T47D (cell line): ENCODE results near the gene ZNF346.

Experiments
- DNase-seq, 2 experiments: peaks; one replicate each; pipeline versions ENCODE4 v3.0.0 to v3.0.0-alpha.2; 2011 to 2012; ENCODE audit warnings: low read depth in 1 of 2, low spot score in 1 of 2
- JUND ChIP-seq: IDR thresholded peaks from 2 replicates; pipeline ENCODE4 v1.6.1; 2012; ENCODE audit warnings: low read depth
- in situ Hi-C: cut with HindIII; loops from 2 replicates; pipeline ENCODE4 v1.10.0; 2016; ENCODE audit warnings: low sequenced_read_pairs, low pct_unique_long_range_greater_than_20kb

Gene ZNF346

DNA sequence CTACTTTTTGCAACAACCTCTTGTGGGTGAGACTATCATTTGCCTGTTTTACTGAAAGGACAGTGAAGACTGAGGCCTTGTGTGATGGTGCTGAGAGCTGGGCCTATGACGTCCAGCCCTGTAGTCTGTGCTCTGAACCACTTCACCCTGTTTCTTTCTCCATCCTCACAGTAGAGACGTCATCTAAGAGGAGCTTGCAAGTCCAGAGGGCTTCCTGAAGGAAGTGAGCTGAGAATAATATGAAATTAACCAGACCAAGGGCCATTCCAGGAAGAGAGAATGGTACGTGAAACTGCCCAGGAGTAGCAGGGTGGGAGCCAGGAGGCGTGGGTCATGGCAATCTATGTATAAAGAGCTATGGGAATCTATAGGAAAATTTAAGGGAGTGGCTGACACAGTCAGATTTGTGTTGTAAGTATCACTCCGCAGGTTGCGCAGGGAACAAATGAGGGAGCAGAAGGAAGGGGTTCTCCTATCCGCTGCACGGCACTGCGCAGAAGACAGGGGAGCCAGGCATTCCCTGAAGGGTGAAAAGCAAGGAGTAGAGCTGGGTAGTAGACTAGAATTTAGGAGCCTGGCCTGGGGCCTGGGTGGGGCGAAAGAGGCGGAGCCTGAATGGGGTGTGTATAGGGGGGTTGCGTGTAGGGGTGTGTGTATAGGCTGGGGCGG lies 63.6 kb downstream of the ZNF346 start:
- no peak for TF ChIP-seq JUND
- no peak for DNase-seq
- in situ Hi-C loops, result no loop called here

DNA sequence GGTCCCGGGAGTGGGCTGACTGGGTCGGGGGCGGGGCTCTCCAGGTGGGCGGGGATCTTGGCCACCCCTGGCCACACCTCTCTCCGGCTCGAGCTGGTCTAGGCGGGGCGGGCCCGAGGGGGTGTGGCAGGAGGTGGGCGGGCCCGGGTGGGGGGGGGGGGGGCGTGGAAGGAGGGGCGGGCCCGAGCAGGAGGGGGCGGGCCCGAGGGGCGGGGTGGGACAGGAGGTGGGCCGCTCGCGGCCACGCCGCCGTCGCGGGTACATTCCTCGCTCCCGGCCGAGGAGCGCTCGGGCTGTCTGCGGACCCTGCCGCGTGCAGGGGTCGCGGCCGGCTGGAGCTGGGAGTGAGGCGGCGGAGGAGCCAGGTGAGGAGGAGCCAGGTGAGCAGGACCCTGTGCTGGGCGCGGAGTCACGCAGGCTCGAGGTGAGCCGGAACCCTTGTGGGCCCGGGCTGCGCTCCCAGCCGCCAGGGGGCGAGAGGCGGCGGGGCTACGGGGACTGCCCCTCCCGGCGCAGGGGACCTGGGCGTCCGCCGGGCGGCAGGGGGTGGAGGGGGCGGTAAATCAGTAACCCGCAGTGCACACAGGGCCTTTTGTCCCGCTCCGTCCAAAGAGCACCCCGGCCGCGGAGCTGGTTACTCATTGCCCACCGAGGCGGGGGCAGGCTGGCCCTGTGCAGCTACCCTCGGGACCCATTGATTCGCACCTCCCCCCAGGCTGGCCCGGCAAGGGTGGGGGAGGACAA lies 64.3 kb downstream of the ZNF346 start, which contains the start of gene FGFR4:
Gene FGFR4, plus strand, starts transcription at position 262 of the 744 bp plus-strand sequence. CDS start 2,688 bp downstream, outside the sequence.
- TF ChIP-seq JUND, result no peak
- in situ Hi-C loops, result no loop called here
- DNase-seq, result peak; percentile 84 to 89

DNA sequence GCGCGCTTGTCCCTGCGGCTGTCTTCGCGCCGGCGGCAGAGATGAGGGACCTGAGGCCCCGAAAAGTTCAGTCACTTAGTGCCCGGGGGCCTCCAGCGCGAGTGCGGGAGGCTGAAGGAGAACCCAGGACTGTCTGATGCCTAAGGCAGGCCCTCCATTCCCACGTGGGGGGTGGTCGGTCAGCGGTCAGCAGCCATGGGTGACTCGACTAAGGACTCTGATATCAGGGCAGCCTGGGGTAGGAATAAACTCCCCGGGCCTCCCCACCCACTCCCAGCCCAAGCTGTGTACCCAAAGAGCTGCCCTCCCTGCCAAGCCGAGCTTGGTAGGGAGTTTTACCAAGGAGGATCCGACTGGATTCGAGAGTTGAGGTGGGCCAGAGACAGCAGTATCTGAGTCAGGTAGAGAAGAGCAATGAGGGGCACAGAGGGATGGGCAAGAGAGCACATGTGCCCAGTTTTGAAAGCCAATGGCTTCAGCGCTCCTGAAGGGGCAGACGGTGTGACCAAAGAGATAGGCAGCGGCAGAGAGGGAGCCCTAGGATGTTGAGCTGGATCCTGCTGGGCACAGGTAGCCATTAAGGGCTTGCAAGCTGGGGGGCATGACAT lies 65.0 kb downstream of the ZNF346 start:
- no peak for TF ChIP-seq JUND
- in situ Hi-C loops, result no loop called here
- no peak for DNase-seq

DNA sequence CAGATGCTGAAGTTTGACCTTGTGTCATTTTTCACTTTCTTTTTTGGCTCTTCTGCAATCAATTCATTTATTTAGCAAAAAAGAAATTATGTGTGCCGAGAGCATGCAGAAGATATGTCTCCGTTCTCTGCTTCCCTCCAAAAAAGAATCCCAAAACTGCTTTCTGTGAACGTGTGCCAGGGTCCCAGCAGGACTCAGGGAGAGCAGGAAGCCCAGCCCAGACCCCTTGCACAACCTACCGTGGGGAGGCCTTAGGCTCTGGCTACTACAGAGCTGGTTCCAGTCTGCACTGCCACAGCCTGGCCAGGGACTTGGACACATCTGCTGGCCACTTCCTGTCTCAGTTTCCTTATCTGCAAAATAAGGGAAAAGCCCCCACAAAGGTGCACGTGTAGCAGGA lies 66.6 kb downstream of the ZNF346 start:
- in situ Hi-C loops, result no loop called here
- no peak for TF ChIP-seq JUND
- no peak for DNase-seq

DNA sequence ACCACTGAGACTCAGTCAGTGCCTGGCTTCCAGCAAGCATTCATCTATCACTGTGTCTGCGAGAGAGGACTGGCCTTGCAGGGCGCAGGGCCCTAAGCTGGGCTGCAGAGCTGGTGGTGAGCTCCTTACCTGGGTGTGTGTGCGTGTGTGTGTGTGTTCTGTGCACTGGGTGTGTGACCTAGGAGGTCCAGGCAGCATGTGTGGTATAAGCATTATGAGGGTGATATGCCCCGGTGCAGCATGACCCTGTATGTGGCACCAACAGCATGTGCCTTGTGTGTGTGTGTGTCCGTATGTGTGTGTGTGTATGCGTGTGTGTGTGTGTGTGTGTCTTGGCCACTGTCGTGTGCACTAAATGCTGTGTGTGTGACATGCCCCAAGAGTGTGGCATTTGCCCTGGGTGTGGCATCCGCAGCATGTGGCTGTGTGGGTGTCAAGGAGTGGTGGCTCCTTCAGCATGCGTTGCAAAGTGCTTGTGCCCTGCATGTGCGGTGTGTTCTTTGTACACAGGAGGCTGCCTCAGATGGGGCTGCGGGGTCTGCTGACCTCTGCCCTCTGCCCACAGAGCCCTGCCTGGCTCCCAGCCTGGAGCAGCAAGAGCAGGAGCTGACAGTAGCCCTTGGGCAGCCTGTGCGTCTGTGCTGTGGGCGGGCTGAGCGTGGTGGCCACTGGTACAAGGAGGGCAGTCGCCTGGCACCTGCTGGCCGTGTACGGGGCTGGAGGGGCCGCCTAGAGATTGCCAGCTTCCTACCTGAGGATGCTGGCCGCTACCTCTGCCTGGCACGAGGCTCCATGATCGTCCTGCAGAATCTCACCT lies 67.5 kb downstream of the ZNF346 start:
- in situ Hi-C loops, result no loop called here
- TF ChIP-seq JUND, result no peak
- DNase-seq, result no peak

DNA sequence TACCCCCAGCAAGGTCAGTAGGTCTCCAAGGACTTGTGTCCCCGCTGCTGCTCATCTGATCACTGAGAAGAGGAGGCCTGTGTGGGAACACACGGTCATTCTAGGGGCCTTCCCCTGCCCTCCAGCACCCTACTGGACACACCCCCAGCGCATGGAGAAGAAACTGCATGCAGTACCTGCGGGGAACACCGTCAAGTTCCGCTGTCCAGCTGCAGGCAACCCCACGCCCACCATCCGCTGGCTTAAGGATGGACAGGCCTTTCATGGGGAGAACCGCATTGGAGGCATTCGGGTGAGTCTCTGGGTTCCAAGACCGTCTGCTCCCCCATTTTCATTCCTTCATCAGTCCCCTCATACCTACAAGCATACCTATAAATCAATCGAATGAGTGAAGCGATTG lies 68.3 kb downstream of the ZNF346 start:
- TF ChIP-seq JUND, result no peak
- DNase-seq, result no peak

DNA sequence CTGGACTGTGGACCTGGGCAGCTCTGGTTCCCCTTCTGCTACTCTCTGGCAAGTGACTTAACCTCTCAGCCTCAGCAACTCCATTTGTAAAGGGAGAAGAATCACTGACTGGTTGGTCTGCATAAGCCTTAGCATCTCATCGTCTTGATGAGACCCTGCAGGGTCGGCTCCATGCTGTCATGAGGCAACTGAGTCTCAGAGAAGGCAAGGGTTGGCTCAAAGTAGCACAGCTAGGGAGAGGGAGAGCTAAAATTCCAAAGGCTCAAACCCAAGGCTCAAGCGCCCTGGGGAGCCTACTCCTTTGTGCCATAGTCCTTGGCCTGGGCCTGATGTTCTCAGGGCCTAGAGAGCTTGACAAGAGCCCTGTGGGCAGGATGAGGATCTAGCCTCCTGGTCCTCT lies 68.7 kb downstream of the ZNF346 start:
- DNase-seq, result no peak

More for the DNA sequence above, 68.3 kb downstream of the ZNF346 start:
- in situ Hi-C loops, result no loop called here

DNA sequence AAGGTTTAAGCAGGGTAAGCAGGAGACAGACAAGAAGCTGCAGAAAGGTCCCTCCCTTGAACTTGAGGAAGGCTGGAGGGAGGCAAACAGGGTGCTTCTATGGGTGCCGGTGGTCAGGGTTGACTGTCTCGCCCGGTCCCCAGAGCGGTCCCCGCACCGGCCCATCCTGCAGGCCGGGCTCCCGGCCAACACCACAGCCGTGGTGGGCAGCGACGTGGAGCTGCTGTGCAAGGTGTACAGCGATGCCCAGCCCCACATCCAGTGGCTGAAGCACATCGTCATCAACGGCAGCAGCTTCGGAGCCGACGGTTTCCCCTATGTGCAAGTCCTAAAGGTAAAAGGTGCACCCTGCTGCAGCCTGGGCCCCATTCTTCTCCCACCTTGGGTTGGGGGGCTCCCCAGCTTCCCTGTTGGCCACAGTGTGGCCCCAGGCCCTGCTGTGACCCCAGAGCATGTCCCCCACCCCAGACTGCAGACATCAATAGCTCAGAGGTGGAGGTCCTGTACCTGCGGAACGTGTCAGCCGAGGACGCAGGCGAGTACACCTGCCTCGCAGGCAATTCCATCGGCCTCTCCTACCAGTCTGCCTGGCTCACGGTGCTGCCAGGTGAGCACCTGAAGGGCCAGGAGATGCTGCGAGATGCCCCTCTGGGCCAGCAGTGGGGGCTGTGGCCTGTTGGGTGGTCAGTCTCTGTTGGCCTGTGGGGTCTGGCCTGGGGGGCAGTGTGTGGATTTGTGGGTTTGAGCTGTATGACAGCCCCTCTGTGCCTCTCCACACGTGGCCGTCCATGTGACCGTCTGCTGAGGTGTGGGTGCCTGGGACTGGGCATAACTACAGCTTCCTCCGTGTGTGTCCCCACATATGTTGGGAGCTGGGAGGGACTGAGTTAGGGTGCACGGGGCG lies 69.9 kb downstream of the ZNF346 start:
- no peak for DNase-seq
- in situ Hi-C loops, result no loop called here
- TF ChIP-seq JUND, result no peak

More for the DNA sequence above, 68.7 kb downstream of the ZNF346 start:
- in situ Hi-C loops, result no loop called here
- TF ChIP-seq JUND, result no peak

DNA sequence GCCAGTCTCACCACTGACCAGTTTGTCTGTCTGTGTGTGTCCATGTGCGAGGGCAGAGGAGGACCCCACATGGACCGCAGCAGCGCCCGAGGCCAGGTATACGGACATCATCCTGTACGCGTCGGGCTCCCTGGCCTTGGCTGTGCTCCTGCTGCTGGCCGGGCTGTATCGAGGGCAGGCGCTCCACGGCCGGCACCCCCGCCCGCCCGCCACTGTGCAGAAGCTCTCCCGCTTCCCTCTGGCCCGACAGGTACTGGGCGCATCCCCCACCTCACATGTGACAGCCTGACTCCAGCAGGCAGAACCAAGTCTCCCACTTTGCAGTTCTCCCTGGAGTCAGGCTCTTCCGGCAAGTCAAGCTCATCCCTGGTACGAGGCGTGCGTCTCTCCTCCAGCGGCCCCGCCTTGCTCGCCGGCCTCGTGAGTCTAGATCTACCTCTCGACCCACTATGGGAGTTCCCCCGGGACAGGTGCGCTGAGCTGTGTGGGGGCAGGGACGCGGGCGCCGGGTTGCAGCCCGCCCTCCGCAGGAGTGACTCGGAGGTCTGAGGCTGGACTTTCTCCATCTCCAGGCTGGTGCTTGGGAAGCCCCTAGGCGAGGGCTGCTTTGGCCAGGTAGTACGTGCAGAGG lies 70.7 kb downstream of the ZNF346 start:
- in situ Hi-C loops, result no loop called here
- TF ChIP-seq JUND, result no peak
- DNase-seq, result no peak

DNA sequence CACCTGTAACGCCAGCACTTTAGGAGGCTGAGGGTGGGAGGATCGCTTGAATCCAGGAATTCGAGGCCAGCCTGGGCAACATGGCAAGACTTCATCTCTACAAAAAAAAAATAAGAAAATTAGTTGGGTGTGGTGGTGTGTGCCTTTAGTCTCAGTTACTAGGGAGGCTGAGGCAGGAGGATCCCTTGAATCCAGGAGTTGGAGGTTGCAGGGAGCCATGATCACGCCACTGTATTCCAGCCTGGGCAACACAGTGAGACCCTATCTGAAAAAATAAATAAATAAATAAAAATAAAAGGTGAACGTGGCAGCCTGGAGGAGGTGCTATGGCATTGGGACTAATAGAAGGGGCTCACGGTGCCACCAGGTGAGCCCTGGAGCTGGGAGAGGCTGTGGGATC lies 71.3 kb downstream of the ZNF346 start:
- DNase-seq, result no peak
- in situ Hi-C loops, result no loop called here

More for the DNA sequence above, 71.3 kb downstream of the ZNF346 start:
- no peak for TF ChIP-seq JUND
